ENCODE results near the gene SCP2D1. TPM values are rescaled to one million over a fixed set of nuclear protein-coding genes. Genes with fewer than 3 reads are reported as not detected.

SCP2D1 gene
- total RNA-seq, 1 experiment from 2014 or later: not detected

GRCh38 chr20:18822832-18823231, 9.2 kb downstream of the SCP2D1 start:
- no TSS peak for BruUV-seq (replicated peaks)
- intact Hi-C loops (cut with micrococcal nuclease; ENCODE audit: unreplicated experiment): no loop called here
- CTCF ChIA-PET: no interaction called here

GRCh38 chr20:18831830-18832499, 18.4 kb downstream of the SCP2D1 start:
- TF ChIP-seq EZH2 (IDR thresholded peaks at IDR 0.05; ENCODE audit: borderline replicate concordance, low read depth, low read length, poor library complexity, severe bottlenecking): no peak
- no peak for TF ChIP-seq CTCF (conservative IDR thresholded peaks at IDR 0.05; ENCODE audit: low read depth, low read length)
- ChIA-PET CTCF (no interaction called here), POLR2A (ENCODE audit: low non-redundant PET) (no interaction called here)
- intact Hi-C loops (cut with micrococcal nuclease; ENCODE audit: unreplicated experiment): no loop called here
- BruUV-seq (replicated peaks): no TSS peak
- H3K4me3 ChIP-seq (ENCODE audit: low read depth, low read length, poor library complexity, severe bottlenecking): no peak overlapping the region
- no peak overlapping the region for H3K27ac ChIP-seq (ENCODE audit: low read depth, low read length, poor library complexity, severe bottlenecking)
- H3K4me1 ChIP-seq (ENCODE audit: insufficient read depth, low read length, poor library complexity, severe bottlenecking): no peaks in the 10 kb centered on the region
- no peaks in the 10 kb centered on the region for H3K9me3 ChIP-seq (ENCODE audit: low read depth, low read length, poor library complexity, severe bottlenecking)
- DNase-seq (ENCODE audit: low spot score): no peak
- H3K27me3 ChIP-seq (replicated peaks; ENCODE audit: insufficient read depth, low read depth, low read length, poor library complexity): peaks cover 4% of the 10 kb centered on the region
- no peaks in the 10 kb centered on the region for H3K36me3 ChIP-seq (ENCODE audit: insufficient read depth, low read length, poor library complexity, severe bottlenecking)

More at GRCh38 chr20:18822832-18823231, 9.2 kb downstream of the SCP2D1 start:
- POLR2A ChIA-PET (ENCODE audit: low non-redundant PET): no interaction called here
- Histone ChIP-seq H3K27ac (ENCODE audit: low read depth, low read length, poor library complexity, severe bottlenecking) (no peak overlapping the region), H3K4me3 (ENCODE audit: low read depth, low read length, poor library complexity, severe bottlenecking) (no peak overlapping the region), H3K4me1 (ENCODE audit: insufficient read depth, low read length, poor library complexity, severe bottlenecking) (no peaks in the 10 kb centered on the region), H3K9me3 (ENCODE audit: low read depth, low read length, poor library complexity, severe bottlenecking) (no peaks in the 10 kb centered on the region), H3K27me3 (replicated peaks; ENCODE audit: insufficient read depth, low read depth, low read length, poor library complexity) (no peaks in the 10 kb centered on the region), H3K36me3 (ENCODE audit: insufficient read depth, low read length, poor library complexity, severe bottlenecking) (no peaks in the 10 kb centered on the region)
- no peak for TF ChIP-seq EZH2 (IDR thresholded peaks at IDR 0.05; ENCODE audit: borderline replicate concordance, low read depth, low read length, poor library complexity, severe bottlenecking)
- no peak for TF ChIP-seq CTCF (conservative IDR thresholded peaks at IDR 0.05; ENCODE audit: low read depth, low read length)
- DNase-seq (ENCODE audit: low spot score): no peak

GRCh38 chr20:18832546-18833200, 19.1 kb downstream of the SCP2D1 start:
- DNase-seq (ENCODE audit: low spot score): no peak
- no peak overlapping the region for H3K4me3 ChIP-seq (ENCODE audit: low read depth, low read length, poor library complexity, severe bottlenecking)
- intact Hi-C loops (cut with micrococcal nuclease; ENCODE audit: unreplicated experiment): no loop called here
- CTCF ChIA-PET: no interaction called here
- no peaks in the 10 kb centered on the region for H3K36me3 ChIP-seq (ENCODE audit: insufficient read depth, low read length, poor library complexity, severe bottlenecking)
- H3K27me3 ChIP-seq (replicated peaks; ENCODE audit: insufficient read depth, low read depth, low read length, poor library complexity): peaks cover 4% of the 10 kb centered on the region
- TF ChIP-seq EZH2 (IDR thresholded peaks at IDR 0.05; ENCODE audit: borderline replicate concordance, low read depth, low read length, poor library complexity, severe bottlenecking): no peak
- TF ChIP-seq CTCF (conservative IDR thresholded peaks at IDR 0.05; ENCODE audit: low read depth, low read length): no peak
- H3K4me1 ChIP-seq (ENCODE audit: insufficient read depth, low read length, poor library complexity, severe bottlenecking): no peaks in the 10 kb centered on the region
- no peak overlapping the region for H3K27ac ChIP-seq (ENCODE audit: low read depth, low read length, poor library complexity, severe bottlenecking)
- POLR2A ChIA-PET (ENCODE audit: low non-redundant PET): no interaction called here
- no peaks in the 10 kb centered on the region for H3K9me3 ChIP-seq (ENCODE audit: low read depth, low read length, poor library complexity, severe bottlenecking)
- BruUV-seq (replicated peaks): no TSS peak
